ENCODE data around the gene OR10J1.

GRCh38 chr1:159428536-159428935 is 11.0 kb upstream of the OR10J1 start:
- TF ChIP-seq CTCF (optimal IDR thresholded peaks at IDR 0.05 in 1 of 3, IDR thresholded peaks at IDR 0.05 in 1 of 3, conservative IDR thresholded peaks at IDR 0.05 in 1 of 3; ENCODE audit: extremely low read depth in 1 of 3, insufficient read depth in 2 of 3, low read length in 3 of 3): no peak
- no peak for TF ChIP-seq EZH2 (IDR thresholded peaks at IDR 0.05; ENCODE audit: low read length)

All from keratinocyte (primary cell).